ACHN (cell line): Measurements from ENCODE around the gene KCNK2.

Experiments used
- DNase-seq: peaks from one replicate; pipeline ENCODE4 v3.0.0-alpha.2; 2015
- in situ Hi-C: cut with HindIII; loops from 2 replicates; pipeline ENCODE4 v1.10.0; 2017; ENCODE audit warnings: low sequenced_read_pairs, low pct_ligation_motif_present, low pct_unique_long_range_greater_than_20kb

Gene KCNK2

DNA sequence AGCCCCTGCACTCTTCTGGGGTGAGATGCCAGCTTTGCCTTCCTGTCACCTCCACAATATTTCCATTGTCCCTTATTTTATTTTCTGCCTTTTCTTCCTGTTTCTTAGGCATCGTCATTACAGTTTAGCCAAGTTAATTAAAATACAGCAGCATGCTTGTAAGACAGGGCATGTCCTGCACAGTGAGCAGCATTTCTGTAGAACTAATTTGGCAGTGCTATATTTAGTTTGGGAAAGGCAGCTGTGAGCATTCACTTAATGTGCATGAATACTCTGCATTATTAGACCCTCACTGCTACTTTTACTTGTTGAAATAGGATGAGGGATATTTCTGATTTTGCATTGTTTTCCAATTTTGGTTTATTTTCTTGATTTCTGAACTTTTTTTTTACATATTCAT is 133.3 kb downstream of the KCNK2 start:
- in situ Hi-C loops: no loop called here
- DNase-seq: no peak

- in situ Hi-C loops: no loop called here
- no peak for DNase-seq
These were observed 136.8 kb downstream of the KCNK2 start for GRCh38 chr1:215219372-215219771.

DNA sequence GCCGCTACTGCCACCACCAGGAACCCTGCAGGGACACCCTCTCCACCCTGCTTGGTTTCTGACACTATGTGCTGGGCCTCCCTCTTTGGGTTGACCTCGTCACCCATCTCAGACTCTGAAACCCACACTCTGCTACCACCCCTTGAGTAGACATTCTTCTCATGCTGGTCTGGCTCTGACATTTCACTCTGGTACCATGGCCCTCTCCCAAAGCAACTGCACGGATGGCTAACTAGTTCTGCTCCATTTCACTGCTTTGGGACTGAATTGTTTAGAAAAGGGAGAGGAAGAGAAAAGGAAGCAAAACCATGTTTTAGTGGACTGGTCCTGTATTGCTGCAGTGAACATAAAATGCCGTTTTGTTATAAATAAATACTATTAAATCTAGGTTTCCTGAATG is 137.8 kb downstream of the KCNK2 start:
- DNase-seq: no peak
- in situ Hi-C loops: no loop called here

- no peak for DNase-seq
- in situ Hi-C loops: no loop called here
These were observed 144.2 kb downstream of the KCNK2 start for GRCh38 chr1:215226757-215227156.

DNA sequence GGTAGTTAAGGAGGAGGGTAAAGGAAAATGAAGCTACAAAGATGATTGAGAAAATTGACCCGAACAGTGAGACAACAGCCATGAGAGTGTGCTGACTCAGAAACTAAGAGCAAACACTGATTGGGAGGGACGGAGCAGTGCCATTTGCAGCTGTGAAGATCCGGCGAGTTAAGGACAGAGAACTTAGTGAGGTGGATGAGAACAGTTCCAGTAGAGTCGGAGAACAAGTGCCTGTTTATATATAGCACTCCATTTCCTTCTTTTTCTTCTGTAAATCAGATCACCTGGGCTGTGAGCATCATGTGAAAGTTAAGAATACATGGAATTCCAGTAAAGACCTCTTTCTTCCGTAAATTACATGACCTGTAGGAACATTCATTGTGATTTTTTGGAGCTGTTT is 145.7 kb downstream of the KCNK2 start:
- DNase-seq: no peak
- in situ Hi-C loops: no loop called here

GRCh38 chr1:215241451-215241850 is 158.9 kb downstream of the KCNK2 start:
- no peak for DNase-seq
- in situ Hi-C loops: no loop called here

DNA sequence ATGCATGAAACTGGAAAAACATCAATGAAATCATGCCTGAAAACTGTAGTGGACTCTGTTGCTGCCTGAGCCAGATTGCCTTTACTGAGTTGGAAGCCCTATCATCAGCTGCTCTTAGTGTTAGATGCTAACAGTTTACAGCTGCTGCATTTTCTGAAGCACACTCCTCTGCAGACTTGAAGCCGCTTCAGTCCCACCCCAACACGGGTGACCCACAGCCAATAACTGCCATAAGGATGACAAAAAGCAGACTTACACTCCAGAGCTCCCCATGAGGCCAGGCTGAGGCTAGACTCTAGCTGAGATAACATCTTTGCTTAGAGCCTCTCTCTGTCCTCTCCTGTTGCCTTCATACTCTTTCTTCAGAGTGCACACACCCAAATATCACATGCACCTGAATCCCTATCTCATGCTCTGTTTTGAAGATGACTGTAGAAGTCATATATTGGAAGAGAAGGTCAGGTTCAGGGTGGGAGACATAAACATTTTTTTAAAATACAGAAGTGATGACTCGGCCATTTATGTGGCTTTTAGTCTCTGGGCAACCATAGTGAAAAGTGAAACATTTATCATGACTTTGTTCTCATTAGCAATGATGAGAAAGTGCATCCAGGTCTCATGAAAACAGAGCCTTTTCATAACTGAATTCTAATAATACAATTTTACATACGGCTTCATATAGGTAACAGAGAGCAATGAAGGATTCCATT is 161.0 kb downstream of the KCNK2 start:
- in situ Hi-C loops: no loop called here

DNA sequence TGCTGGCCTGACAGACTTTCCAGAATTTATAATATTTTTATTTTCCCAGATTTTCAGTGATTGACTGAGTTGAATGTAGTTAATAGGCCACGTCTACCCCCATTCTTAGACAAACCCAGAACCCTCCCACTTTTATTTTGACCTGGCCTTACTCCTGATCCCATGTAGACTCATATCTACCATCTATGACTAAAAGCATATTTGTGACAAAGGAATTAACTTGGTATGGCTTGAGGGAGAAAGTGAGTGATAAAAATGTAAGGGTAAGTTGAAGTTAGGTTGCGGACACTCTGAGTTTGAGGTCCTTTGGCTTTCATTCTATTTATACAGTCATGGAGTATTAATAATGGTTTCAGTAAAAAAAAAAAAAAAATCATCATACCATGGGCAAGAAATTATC is 168.4 kb downstream of the KCNK2 start:
- in situ Hi-C loops: no loop called here
- DNase-seq: no peak

More for the DNA sequence above, 161.0 kb downstream of the KCNK2 start:
- no peak for DNase-seq

- no peak for DNase-seq
- in situ Hi-C loops: no loop called here
These were observed 168.9 kb downstream of the KCNK2 start for GRCh38 chr1:215251428-215251827.

GRCh38 chr1:215252164-215252563 is 169.6 kb downstream of the KCNK2 start:
- in situ Hi-C loops: no loop called here
- DNase-seq: no peak

- in situ Hi-C loops: no loop called here
- DNase-seq: no peak
These were observed 174.6 kb downstream of the KCNK2 start for GRCh38 chr1:215256936-215257679.

- DNase-seq: no peak
- in situ Hi-C loops: no loop called here
These were observed 178.2 kb downstream of the KCNK2 start for GRCh38 chr1:215260711-215261110.

DNA sequence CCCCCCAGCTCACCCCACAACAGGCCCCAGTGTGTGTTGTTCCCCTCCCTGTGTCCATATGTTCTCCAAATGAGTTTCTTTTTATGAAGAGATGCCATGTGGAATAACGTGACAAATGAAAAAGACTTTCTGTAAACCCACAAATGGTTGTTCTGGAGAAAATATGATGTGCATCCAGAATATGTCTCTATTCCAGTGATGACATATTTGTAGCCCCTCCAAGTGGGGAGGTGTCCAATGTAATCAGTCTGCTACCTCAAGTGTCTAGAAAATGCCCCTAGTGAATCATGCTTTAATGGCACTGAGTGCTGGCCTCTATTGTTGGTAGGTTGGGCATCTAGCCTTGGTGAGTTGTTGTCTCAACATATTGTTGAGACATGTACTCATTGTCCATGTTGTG is 179.6 kb downstream of the KCNK2 start:
- in situ Hi-C loops: no loop called here

DNA sequence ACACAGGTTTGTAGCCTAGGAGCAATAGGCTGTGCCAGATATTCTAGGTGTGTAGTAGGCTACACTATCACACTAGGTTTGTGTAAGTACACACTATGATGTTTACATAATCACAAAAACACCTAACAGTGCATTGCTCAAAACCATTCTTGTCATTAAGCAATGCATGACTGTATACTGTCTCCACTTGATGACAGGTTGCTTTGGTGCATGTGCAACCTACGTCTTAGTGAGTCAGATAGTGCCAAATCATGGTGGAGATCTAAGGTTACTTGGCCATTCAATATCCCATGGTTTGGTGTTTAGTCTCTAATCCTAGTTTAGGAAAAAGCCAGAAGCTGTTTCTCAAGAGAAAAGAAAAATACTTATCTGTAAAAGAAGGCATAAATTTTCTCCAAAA is 181.1 kb downstream of the KCNK2 start:
- no peak for DNase-seq
- in situ Hi-C loops: no loop called here

More for the DNA sequence above, 179.6 kb downstream of the KCNK2 start:
- DNase-seq: no peak

DNA sequence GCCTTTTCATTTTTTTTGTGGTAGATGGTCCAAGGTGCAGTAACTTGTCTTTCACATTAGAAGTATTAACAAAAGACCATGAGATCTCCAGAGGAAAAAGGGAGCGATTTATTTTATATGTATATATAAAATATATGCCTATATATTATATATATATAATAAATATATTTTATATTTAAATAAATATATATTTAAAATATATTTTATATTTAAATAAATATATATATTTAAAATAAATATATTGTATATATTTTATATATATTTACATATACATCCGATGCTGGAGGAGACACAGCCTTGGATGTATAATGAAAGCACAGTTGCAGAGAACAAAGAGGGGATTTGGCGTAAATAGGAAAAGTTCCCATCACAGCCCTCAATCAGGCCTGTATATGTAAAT is 182.1 kb downstream of the KCNK2 start:
- in situ Hi-C loops: no loop called here
- no peak for DNase-seq

- no peak for DNase-seq
- in situ Hi-C loops: no loop called here
These were observed 185.0 kb downstream of the KCNK2 start for GRCh38 chr1:215267495-215267894.

DNA sequence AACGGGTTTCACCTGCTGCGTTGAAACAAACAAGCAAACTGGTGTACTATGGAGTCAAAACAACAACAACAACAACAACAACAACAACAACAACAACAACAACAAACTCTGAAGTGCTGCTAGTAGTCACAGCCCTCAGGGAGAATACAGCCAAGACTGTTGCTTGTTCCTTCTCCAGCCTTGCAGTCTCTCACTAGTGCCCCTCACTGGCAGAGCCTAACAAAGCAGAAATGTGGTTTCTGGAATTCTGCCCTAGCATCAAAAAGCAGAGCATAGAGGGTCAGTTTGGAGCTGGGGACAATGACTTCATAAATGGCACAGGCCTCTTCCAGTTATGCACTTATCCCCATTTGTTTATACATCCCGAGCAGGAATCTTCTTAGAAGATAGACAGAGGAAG is 187.4 kb downstream of the KCNK2 start:
- in situ Hi-C loops: no loop called here
- DNase-seq: no peak

GRCh38 chr1:215273838-215274516 is 191.4 kb downstream of the KCNK2 start:
- in situ Hi-C loops: no loop called here
- peak; percentile 85 for DNase-seq

DNA sequence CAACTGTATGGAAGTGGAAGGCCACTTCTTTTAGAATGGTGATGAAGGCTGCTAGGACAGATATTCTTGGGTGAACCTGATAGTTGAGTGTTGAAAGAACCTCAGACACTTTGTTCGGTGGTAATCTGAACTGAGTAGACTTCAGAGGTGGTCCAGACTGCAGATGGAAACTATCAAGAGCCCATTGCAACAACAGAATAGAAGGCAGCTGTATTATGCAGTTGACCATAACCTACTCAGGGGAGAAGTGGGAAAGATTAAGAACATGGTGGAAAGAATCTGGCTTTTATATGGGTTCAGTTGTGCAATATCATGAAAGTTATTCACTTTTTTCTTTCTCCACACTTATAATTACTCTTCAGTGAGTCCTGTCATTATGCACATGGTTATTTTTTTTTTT is 194.0 kb downstream of the KCNK2 start:
- in situ Hi-C loops: no loop called here
- no peak for DNase-seq

GRCh38 chr1:215277532-215277931 is 195.0 kb downstream of the KCNK2 start:
- in situ Hi-C loops: no loop called here

More at GRCh38 chr1:215277532-215277931, 195.0 kb downstream of the KCNK2 start:
- no peak for DNase-seq
